CD4-positive, alpha-beta T cell treated with Interleukin-6 at 100 ng/mL for 8 hours (primary cell): ENCODE results near the gene RBM6.
A peak's percentile ranks its signal among the peaks of the same experiment; 100 is the strongest.

Source experiments
- DNase-seq: peaks from one replicate; pipeline ENCODE4 v3.0.0-alpha.2; 2020; ENCODE audit warnings: mixed read lengths, low spot score

RBM6 gene

GRCh38 chr3:50095352-50095998 lies 155.5 kb downstream of the RBM6 start:
- DNase-seq, result no peak

- DNase-seq, result no peak
Observed at GRCh38 chr3:50100386-50100785, 160.4 kb downstream of the RBM6 start.

DNA sequence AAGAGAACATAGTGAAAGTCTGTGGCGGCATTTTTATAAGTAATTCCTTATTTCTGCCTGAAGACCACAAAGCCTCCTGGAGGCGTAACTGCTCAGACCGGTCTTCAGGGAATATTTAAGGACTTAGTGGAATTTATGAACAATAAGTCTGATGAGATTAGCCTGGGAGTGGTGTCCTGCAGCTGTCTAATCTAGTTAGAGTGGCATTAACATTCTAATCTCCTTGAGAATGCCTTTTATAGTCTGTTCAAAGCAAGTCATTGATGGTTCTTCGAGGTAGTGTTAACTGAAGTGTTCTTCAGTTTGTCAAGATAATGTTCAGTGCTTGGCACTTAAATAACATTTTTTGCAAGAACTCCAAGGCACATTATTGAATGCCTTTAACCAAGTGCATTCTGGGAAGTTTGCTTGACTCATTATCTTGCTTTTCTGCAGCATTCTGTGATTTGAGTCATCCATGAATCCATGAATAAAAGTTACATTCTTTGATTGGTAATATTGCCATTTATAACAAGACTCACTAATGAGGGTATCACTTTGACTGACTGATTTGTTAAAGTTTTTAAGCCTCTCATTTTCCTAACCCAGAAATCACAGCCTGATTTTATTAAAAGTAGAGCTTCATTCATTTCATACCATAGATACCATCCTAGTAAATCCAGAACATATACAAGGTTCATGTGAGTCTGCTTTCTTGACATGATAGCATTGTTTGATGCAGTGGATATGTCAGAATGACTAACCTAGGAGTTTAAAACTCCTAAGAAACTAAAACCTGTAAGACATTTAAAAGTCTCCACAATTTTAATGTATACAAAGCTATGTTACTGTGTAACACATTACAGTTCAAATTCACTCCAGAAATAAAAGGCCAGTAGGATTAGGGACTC lies 161.3 kb downstream of the RBM6 start:
- DNase-seq, result no peak

- DNase-seq, result no peak
Observed at GRCh38 chr3:50102558-50102957, 162.6 kb downstream of the RBM6 start.

- DNase-seq, result no peak
Observed at GRCh38 chr3:50111757-50112156, 171.8 kb downstream of the RBM6 start.

DNA sequence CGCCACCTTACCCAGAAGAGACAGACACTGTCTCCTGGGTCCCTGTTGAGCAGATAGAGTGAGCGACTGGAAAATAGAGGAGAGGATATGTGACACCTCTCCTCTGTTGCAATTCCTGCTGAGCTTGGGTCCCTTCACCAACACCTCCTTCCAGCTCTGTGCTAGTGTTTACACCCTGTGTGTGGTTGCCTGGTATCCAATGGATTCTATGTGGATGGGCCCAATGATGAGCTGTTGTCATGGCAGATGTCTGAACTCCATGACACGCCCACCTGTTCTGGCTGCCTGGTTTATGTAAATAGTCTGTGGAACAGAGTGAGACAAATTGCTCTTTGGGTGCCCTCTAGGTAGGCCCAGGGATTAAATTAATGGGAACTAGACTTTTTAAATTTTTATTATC lies 172.5 kb downstream of the RBM6 start:
- DNase-seq, result no peak

DNA sequence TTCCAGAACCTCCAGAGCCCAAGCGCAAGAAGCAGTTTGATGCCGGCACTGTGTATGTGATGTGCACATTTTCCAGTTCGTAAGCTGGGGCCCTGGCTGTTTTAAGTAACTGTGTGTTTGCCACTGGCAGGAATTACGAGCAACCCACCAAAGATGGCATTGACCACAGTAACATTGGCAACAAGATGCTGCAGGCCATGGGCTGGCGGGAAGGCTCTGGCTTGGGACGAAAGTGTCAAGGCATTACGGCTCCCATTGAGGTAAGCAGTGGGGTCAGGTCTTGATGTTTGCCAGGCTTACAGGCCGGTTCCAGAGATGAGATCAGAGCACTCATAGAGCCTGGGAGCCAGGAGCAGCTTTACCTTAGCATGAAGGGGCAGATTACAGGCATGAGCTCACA lies 177.2 kb downstream of the RBM6 start:
- DNase-seq, result no peak

DNA sequence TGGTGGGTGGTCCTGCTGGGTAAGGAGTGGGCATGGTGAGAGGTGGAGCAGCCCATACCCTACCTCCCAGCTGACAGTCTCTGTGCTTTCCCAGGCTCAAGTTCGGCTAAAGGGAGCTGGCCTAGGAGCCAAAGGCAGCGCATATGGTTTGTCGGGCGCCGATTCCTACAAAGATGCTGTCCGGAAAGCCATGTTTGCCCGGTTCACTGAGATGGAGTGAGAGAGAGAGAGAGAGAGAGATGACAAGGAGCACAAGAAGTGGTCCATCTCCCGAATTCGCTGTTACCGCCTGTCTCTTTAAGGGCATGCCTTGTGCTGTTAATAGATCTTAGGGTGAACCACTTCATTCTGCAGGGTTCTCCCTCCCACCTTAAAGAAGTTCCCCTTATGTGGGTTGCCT lies 178.3 kb downstream of the RBM6 start:
- no peak for DNase-seq

DNA sequence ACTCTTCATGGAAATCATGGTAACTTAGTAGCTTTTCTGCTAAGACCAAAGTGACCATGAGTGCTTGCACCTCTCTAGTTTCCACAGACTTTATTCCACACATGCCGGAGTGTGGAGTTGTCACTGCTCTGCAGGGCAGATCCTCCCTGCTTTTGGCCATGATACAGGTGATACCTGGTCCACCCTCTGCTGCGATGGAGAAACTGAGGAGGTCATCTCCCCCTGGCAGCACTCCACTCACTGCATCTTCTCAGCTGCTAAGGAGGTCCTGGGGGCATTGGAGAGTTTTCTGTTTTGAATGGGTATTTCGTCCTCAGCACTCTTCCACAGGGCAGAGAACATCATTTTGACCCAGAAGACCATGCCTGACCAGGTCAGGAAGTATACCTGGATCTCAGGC lies 179.8 kb downstream of the RBM6 start:
- no peak for DNase-seq

DNA sequence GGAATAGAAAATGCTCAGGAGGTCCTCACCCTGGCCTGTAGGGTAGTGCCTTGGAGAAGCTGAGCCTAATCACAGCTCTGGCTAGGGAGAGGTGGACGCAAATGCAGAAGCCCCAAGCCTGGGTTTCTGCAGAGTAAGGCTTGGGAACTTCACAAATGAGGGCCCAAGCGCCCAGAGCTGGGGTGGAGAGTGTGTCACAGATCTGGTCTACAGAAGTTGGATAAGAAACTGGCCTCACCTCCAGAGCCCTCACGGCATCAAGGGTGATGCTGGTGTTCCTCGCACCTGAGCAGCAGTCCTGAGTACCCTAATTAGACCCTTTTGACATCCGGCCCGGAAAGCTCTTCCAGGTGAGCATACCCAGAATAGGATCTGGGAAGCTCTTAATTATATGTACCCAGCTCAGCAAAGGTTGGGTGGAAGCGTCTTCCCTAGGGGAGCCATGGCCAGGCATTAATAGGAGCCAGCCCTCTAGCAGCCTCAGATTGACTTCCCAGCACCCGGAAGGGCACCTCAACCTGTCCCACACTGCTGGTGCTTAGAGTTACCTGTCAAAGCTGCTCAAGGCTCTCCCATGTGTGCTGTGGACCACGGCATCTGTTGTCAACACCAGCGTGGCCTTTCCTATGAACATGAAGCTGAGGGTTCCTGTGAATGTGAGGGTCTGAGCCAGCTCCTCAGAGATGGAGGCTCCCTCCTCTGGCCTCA lies 180.6 kb downstream of the RBM6 start:
- DNase-seq, result no peak

- DNase-seq, result peak; percentile 58
Observed at GRCh38 chr3:50121072-50122032, 181.4 kb downstream of the RBM6 start.

- DNase-seq, result no peak
Observed at GRCh38 chr3:50122071-50122470, 182.1 kb downstream of the RBM6 start.

- DNase-seq, result no peak
Observed at GRCh38 chr3:50122661-50123391, 182.9 kb downstream of the RBM6 start.

DNA sequence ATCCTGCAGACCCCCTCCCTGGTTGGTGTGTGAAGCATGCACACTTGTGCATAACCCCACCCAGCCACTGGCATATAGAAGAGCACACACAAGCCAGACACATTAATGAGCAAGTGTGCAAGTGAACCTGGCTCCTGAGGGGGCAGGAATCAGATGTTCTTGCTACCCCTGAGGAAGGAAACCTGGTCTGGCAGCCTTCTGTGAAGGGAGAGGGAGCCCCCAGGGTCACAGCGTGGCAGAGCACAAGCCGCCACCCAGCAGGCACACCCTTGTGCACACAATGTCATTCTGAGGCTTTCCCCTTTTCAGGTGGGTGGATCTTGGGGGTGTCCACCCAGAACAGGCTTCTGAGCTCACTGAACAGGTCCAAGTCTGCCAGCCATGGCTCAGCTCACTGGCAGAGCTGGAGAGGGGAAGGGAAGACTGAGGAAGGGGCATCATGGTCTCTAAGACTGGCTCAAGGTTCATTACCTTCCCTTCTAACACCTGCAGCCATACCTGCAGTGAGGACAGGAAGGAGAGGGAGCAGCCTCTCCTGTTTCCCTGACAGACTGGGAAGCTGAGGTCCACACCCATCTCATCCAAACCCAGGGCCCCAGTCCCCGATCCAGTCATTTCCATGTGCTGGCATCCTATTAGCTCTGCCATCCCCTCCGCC lies 183.6 kb downstream of the RBM6 start:
- no peak for DNase-seq

- no peak for DNase-seq
Observed at GRCh38 chr3:50124052-50124799, 184.3 kb downstream of the RBM6 start.

GRCh38 chr3:50124800-50125178 lies 184.8 kb downstream of the RBM6 start:
- no peak for DNase-seq

- DNase-seq, result no peak
Observed at GRCh38 chr3:50125541-50126286, 185.8 kb downstream of the RBM6 start.

DNA sequence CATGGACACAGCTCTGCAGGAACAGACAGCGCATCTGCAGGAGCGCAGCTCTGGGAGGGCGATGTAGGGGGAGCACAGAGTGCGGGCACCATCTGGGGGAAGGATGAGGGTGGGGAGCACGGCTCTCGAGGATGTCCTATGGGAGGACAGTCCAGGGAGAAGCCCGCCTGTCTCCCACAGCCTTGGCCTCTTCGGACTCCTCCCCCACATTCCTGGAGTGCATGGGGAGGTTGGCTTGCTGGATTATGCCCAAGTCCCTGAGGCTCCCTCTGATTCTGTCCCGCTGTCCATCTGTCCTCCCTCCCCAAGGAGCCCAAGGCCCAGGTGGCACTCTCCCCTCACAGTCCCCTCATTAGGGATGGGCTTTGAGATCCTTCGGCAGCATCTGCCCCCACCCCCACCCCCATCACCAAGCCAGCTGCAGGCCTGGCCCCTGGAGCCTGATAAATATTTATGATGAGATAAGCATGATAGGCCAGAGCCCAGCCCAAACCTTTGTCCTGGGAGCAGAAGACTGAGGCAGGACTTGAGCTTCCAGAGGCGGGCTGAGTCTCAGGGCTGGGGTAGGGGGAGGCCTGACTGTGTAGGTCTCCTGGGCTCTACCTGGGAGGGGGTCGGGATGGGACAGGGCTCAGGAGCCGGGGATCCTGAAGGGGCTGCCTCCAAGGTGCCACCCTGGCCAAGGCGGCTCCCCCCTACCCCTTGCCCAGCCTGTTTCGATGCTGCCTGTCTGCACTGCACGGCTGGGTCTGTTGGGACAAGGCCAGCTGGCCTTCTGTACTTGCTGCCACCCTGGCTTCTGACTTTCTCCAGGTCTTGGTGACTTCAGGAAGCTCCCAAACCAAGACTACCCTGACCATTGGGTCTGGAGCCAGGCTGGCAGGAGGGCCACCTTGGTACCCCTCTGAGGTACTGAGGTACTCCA lies 186.6 kb downstream of the RBM6 start:
- DNase-seq, result no peak
